ENCODE data around the gene RPS29. TPM values are rescaled to one million over a fixed set of nuclear protein-coding genes. Genes with fewer than 3 reads are reported as not detected.

The RPS29 gene
- total and polyA plus RNA-seq, 10 donors, result 1,240 to 11,620 (median 4,157) TPM

- H3K27me3 ChIP-seq (replicated peaks in 1 of 7), result no peaks in the 10 kb centered on the region
- H3K36me3 ChIP-seq, result peaks cover 0 to 25% (median 2%) of the 10 kb centered on the region in 6 donors
- no peak overlapping the region for H3K27ac ChIP-seq
- DNase-seq, result no peak
- no peaks in the 10 kb centered on the region for H3K4me1 ChIP-seq
- intact Hi-C loops (cut with DNase I; ENCODE audit: low total_unique reads), result no loop called here
- no peak overlapping the region for H3K4me3 ChIP-seq
- peaks cover 0 to 13% (median 10%) of the 10 kb centered on the region in 8 donors for H3K9me3 ChIP-seq
- TF ChIP-seq, protein P1, sequence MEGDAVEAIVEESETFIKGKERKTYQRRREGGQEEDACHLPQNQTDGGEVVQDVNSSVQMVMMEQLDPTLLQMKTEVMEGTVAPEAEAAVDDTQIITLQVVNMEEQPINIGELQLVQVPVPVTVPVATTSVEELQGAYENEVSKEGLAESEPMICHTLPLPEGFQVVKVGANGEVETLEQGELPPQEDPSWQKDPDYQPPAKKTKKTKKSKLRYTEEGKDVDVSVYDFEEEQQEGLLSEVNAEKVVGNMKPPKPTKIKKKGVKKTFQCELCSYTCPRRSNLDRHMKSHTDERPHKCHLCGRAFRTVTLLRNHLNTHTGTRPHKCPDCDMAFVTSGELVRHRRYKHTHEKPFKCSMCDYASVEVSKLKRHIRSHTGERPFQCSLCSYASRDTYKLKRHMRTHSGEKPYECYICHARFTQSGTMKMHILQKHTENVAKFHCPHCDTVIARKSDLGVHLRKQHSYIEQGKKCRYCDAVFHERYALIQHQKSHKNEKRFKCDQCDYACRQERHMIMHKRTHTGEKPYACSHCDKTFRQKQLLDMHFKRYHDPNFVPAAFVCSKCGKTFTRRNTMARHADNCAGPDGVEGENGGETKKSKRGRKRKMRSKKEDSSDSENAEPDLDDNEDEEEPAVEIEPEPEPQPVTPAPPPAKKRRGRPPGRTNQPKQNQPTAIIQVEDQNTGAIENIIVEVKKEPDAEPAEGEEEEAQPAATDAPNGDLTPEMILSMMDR (IDR thresholded peaks at IDR 0.05 in 8 of 11, conservative IDR thresholded peaks at IDR 0.05 in 3 of 11), result no peak
- TF ChIP-seq POLR2A (IDR thresholded peaks at IDR 0.05) (no peak), POLR2AphosphoS5 (IDR thresholded peaks at IDR 0.05) (no peak)
- WGBS, 5 donors, result 89 to 97% (median 91%) methylated on average over 3 of the region's 3 CpGs
These were observed 16.9 kb downstream of the RPS29 start for GRCh38 chr14:49569281-49569680.

GRCh38 chr14:49566714-49567113 lies 19.5 kb downstream of the RPS29 start:
- no peak for DNase-seq
- Histone ChIP-seq H3K27me3 (replicated peaks in 1 of 7) (no peaks in the 10 kb centered on the region), H3K4me3 (no peak overlapping the region), H3K4me1 (no peaks in the 10 kb centered on the region), H3K36me3 (peaks cover 0 to 10% (median 0%) of the 10 kb centered on the region in 6 donors), H3K27ac (no peak overlapping the region), H3K9me3 (peaks cover 0 to 11% (median 8%) of the 10 kb centered on the region in 8 donors)
- TF ChIP-seq, protein P1 (IDR thresholded peaks at IDR 0.05 in 8 of 11, conservative IDR thresholded peaks at IDR 0.05 in 3 of 11), result no peak
- no peak for TF ChIP-seq POLR2AphosphoS5 (IDR thresholded peaks at IDR 0.05)
- 91 to 95% (median 93%) methylated on average over 12 of the region's 12 CpGs for WGBS, 5 donors
- intact Hi-C loops (cut with DNase I; ENCODE audit: low total_unique reads), result no loop called here

DNA sequence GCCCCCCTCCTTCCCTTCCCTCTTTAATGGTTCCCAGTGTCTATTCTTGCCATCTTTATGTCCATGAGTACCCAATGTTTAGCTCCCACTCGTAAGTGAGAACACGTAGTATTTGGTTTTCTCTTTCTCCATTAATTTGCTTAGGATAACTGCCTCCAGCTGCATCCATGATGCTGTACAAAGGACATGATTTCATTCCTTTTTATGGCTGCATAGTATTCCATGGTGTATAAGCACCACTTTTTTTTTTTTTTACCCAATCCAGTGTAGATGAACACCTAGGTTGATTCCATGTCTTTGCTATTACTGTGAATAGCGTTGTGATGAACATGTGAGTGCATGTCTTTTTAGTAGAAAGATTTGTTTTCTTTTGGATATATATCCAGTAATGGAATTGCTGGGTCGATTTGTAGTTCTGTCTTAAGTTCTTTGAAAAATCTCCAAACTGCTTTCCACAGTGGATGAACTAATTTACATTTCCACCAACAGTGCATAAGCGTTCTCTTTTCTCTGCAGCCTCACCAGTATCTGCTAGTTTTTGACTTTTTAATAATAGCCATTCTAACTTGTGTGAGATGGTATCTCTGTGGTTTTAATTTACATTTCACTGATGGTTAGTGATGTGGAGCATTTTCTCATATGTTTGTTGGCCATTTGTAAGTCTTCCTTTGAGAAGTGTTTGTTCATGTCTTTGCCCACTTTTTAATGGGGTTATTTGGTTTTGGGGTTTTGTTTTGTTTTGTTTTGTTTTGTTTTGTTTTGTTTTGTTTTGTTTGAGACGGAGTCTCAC lies 26.0 kb downstream of the RPS29 start:
- intact Hi-C loops (cut with DNase I; ENCODE audit: low total_unique reads), result no loop called here

GRCh38 chr14:49553892-49554291 lies 32.3 kb downstream of the RPS29 start:
- no peak for DNase-seq
- H3K27ac ChIP-seq, result no peak overlapping the region
- TF ChIP-seq, protein P1 (IDR thresholded peaks at IDR 0.05 in 8 of 11, conservative IDR thresholded peaks at IDR 0.05 in 3 of 11), result no peak
- TF ChIP-seq POLR2A (IDR thresholded peaks at IDR 0.05) (no peak), POLR2AphosphoS5 (IDR thresholded peaks at IDR 0.05) (no peak)
- no peak overlapping the region for H3K4me3 ChIP-seq
- no peaks in the 10 kb centered on the region for H3K36me3 ChIP-seq
- intact Hi-C loops (cut with DNase I; ENCODE audit: low total_unique reads), result no loop called here
- H3K4me1 ChIP-seq, result no peaks in the 10 kb centered on the region
- no peaks in the 10 kb centered on the region for H3K9me3 ChIP-seq
- H3K27me3 ChIP-seq (replicated peaks in 1 of 7), result no peaks in the 10 kb centered on the region
- 60 to 64% (median 62%) methylated on average over 3 of the region's 3 CpGs for WGBS, 5 donors

More for the DNA sequence above, 26.0 kb downstream of the RPS29 start:
- Histone ChIP-seq H3K4me3 (no peak overlapping the region), H3K27me3 (replicated peaks in 1 of 7) (no peaks in the 10 kb centered on the region), H3K4me1 (no peaks in the 10 kb centered on the region), H3K36me3 (no peaks in the 10 kb centered on the region), H3K9me3 (peaks cover 0 to 4% (median 0%) of the 10 kb centered on the region in 8 donors), H3K27ac (no peak overlapping the region)
- DNase-seq, result no peak
- TF ChIP-seq, protein P1 (IDR thresholded peaks at IDR 0.05 in 8 of 11, conservative IDR thresholded peaks at IDR 0.05 in 3 of 11), result no peak
- TF ChIP-seq POLR2AphosphoS5 (IDR thresholded peaks at IDR 0.05) (no peak), POLR2A (IDR thresholded peaks at IDR 0.05) (no peak)
- 79 to 89% (median 85%) methylated on average over 6 of the region's 6 CpGs for WGBS, 5 donors
